GM19025 (cell line): ENCODE measurements around the gene TMEM167A.
A peak's percentile ranks its signal among the peaks of the same experiment; 100 is the strongest.

Experiments used
- ATAC-seq: cut with Tn5 transposase; IDR thresholded peaks from one replicate; pipeline ENCODE4 v1.9.1; 2021; ENCODE audit warnings: mild to moderate bottlenecking, low read depth, moderate library complexity; ENCODE audit not compliant: unreplicated experiment

The TMEM167A gene

GRCh38 chr5:83036991-83037575 is 40.1 kb downstream of the TMEM167A start:
- no peak for ATAC-seq

- ATAC-seq: no peak
Measured at GRCh38 chr5:83035373-83036100, 41.7 kb downstream of the TMEM167A start.

- ATAC-seq: no peak
Measured at GRCh38 chr5:83034528-83035207, 42.5 kb downstream of the TMEM167A start.

DNA sequence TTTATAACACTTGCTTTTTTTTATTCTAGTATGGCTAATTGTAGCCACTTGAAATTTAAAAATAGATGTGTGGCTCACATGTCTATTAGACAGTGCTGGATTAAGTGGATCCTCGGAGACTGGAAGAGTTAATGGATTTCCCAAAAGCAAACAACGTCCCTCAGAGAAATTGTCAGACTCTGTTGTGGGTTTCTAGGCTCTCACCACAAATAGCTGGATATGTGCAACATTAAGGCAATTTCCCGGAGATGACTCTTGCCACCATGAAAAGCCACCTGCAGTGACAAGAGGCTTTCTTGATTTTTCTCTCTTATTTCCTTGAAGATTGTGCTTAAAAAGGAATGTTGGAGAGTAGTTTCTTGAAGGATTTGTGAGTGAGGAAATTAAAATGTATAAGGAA is 43.2 kb downstream of the TMEM167A start:
- ATAC-seq: no peak

DNA sequence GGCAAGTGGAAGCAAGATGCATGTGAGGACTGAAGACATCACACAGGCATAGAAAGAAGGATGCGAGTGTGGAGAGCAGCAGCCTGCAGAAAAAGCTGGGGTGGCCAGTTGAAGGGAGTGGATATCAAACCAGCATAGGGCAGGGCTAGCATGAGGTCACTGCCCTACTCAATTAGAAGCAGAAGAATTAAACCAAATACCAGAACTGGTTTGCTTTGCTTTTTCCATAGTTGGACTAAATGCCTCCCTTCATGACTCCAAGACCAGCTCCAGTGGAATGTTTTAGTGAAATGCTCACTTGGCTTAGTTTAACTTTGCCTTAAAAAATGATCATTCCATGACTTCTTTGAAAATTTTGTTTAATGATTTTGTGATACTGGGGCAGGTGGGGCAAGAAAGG is 45.8 kb downstream of the TMEM167A start:
- no peak for ATAC-seq

GRCh38 chr5:83029912-83030311 is 47.3 kb downstream of the TMEM167A start:
- no peak for ATAC-seq

DNA sequence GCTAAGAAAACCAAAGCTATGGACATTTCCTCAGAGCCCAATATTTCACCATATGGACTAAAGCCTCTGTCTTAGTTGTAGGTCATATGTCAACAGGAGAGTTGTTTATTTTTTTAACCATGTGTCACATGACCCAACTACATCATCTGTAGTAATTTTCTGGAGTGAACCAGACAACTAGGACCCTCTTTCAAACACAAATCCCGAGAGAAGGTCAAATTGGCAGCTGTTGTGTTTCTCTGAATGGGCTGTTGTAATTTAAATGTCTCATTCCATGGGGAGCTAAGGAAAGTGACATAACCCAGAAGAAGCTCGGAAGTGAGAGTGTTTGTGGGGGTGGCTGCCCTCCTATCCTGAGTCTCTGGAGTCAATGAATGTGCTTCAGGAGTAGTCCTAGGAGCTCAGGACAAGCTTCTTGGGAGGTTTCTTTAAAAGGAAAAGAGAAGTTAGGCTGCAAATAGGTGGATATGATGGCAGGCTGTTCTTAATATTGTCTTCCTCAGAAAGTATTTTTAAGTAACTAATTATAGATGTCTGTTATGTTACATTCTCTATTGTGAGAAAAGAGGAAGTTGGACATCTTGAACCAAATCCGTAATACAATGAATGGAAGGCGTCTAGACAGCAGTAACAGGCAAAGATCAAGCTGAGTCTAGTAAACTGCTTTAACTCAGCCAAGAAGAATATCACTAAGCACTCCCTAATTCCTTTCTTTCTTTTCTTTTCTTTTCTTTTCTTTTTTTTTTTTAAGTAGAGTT is 50.1 kb downstream of the TMEM167A start:
- ATAC-seq: no peak

- no peak for ATAC-seq
Measured at GRCh38 chr5:83026516-83026915, 50.7 kb downstream of the TMEM167A start.

GRCh38 chr5:83025690-83026478 is 51.3 kb downstream of the TMEM167A start:
- no peak for ATAC-seq

DNA sequence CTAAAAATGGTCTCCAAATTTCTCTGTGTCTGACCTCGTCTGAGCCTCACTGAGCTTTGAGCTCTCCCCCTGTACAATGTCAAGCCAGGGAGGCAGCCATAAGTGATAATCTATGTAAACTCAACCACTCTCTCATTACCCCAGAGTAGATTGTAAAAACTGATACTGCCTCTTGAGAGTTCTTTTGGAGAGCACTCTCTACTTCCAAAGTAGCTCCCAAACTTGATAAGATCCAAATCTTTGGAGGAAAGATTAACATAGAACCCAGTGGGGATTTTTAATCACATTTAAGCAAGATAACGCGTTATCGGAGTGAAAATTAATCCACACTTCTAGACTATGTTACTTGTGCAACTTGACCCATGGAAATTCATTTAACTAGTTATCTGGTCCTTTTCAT is 54.9 kb downstream of the TMEM167A start:
- no peak for ATAC-seq

DNA sequence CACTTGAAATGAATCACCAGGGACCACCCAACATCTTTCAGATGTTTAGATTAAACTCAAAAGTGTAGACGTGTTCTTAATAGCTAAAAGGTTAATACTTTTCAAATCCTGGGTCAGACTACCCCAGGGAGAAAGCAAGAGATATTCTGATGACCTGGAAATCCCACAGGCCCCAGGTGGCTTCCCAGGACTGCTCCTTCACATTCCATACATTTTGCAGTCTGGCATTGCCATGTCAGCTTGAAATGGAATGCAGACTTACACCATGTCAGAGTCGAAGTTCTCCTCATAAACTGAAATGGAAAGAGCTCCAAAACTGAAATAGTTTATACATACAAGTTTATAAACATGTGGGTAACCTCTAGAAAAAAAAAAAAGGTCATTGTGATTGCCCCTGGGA is 61.5 kb downstream of the TMEM167A start:
- no peak for ATAC-seq

DNA sequence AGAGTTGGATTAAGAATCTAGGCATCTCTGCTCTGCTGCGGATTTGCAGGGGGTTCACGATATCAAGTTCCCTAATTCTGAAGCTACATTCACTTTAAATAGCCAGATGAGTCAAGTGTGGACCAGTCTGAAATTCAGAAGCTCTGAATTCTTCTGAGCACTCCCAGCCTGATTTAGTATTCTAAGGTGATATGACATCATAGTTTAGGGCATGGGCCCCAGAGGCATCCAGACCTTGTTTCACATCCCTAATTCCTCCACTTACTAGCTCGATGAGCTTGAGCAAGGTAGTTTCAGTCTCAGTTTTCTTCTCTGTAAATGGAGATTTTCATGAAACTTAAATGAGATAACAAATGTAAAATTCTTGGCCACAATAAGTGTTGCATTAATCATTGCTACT is 65.2 kb downstream of the TMEM167A start:
- ATAC-seq: peak; percentile 99

DNA sequence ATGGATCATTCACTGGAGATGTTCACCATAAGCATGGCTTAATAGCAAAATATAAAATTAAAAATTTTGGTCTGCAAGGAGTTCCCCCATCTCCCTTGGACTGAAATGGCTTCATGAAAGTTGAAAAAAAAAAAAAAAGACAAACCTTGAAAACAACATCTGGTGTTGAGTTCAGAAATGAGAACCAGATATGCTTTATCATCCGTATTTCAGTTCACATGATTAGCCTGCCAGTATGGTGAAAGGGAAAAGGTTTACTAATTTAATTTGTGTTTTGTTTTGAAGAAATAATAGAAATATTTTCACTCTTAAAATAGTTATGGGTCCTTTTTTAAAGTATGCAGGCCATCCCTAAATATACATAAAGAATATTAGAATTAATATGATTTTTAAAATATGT is 67.8 kb downstream of the TMEM167A start:
- ATAC-seq: no peak

DNA sequence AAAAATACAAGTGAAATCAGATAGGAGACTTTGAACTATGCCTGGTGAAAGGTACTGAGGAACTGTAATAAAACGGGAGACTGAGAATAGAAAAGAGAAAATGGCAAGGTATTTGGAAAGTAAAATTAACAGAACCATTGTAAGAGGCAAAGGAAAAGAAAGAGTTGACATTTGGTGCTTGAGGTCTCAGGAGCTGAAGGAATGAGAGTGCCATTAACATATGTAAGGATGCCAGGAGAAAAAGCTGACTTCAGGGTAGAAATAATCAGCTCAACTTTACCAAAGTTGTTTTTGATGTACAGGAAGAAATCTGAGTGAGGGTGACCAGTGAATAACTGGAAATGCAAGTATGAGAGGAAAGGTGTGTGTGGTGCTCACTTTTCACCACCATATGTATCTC is 69.4 kb downstream of the TMEM167A start:
- ATAC-seq: no peak

GRCh38 chr5:83006683-83007283 is 70.4 kb downstream of the TMEM167A start:
- ATAC-seq: no peak

GRCh38 chr5:83003791-83004190 is 73.4 kb downstream of the TMEM167A start:
- no peak for ATAC-seq
